K562 (cell line): ENCODE data around the gene OPCML.

Experiments
- EP300 ChIP-seq: IDR thresholded peaks from 2 replicates; pipeline ENCODE4 v1.6.1; 2012; ENCODE audit warnings: low read length, improper control_type of control experiment
- HDAC3 ChIP-seq: fragments of 450-650 bp; IDR thresholded peaks from 2 replicates; pipeline ENCODE4 v1.6.1; 2018; ENCODE audit warnings: borderline replicate concordance, mild to moderate bottlenecking, moderate library complexity; ENCODE audit not compliant: partially characterized antibody
- HMG20B ChIP-seq: fragments of 250-450 bp; sonication (Bioruptor Pico); IDR thresholded peaks from 2 replicates; pipeline ENCODE4 v1.5.0; 2021; ENCODE audit warnings: mild to moderate bottlenecking
- MCM3 ChIP-seq: fragments of 450-650 bp; IDR thresholded peaks from 2 replicates; pipeline ENCODE4 v1.6.1; 2016
- MTA3 ChIP-seq: fragments of 450-650 bp; formaldehyde crosslinking; IDR thresholded peaks from 2 replicates; pipeline ENCODE4 v1.6.1; 2017; ENCODE audit warnings: mild to moderate bottlenecking, borderline replicate concordance
- PHF8 ChIP-seq: fragments of 200-600 bp; sonication (generic); IDR thresholded peaks from 2 replicates; pipeline ENCODE4 v1.6.1; 2012; ENCODE audit warnings: mixed run types, mild to moderate bottlenecking, inconsistent platforms, low read length, moderate library complexity, borderline replicate concordance
- SRF ChIP-seq, 2 experiments: fragments of 250-450, 450-650 bp in 1 of 2; sonication (Bioruptor Pico) in 1 of 2; sonication (generic) in 1 of 2; formaldehyde crosslinking; IDR thresholded peaks; 2 replicates each; pipeline versions ENCODE4 v1.5.0 to v1.5.1; 2020 to 2022; ENCODE audit warnings: mild to moderate bottlenecking in 1 of 2, missing genetic modification reagents in 1 of 2
- TF ChIP-seq, protein P1 (sequence below), 3 experiments: IDR thresholded peaks in 2 of 3; conservative IDR thresholded peaks in 1 of 3; 2 replicates each; pipeline ENCODE4 v1.5.1; 2011 to 2012; ENCODE audit warnings: low read length in 3 of 3, mild to moderate bottlenecking in 3 of 3, control low read depth in 2 of 3, improper control_type of control experiment in 1 of 3, inconsistent platforms in 1 of 3, low read depth in 1 of 3, mixed read lengths in 1 of 3, moderate library complexity in 1 of 3; ENCODE audit not compliant: insufficient read depth in 2 of 3

DNA sequence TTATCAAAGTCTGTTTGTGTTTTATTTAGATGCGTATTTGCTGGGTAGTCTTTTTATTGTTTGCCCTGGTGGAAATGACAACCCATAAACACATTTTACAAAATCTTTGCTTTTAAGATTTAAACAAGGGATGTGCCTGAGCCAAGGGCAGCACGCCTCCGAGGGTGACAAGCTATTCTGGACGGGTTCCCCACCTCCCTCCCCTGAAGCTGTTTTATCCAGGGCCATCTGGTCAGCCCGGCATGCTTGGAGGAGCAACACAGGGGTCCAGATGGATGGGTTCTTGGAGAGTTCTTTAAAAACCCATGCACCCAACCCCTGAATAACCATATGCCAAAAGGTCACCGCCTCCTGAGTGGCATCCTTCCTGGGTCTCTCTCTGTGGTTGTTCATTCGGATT is 408.9 kb downstream of the OPCML start:
- TF ChIP-seq HDAC3 (no peak), HMG20B (CRISPR knock-in tag) (no peak), MTA3 (no peak), SRF (CRISPR knock-in tag; IDR thresholded peaks at IDR 0.05) (no peak), EP300 (no peak), PHF8 (no peak), MCM3 (no peak)
- TF ChIP-seq, protein P1, sequence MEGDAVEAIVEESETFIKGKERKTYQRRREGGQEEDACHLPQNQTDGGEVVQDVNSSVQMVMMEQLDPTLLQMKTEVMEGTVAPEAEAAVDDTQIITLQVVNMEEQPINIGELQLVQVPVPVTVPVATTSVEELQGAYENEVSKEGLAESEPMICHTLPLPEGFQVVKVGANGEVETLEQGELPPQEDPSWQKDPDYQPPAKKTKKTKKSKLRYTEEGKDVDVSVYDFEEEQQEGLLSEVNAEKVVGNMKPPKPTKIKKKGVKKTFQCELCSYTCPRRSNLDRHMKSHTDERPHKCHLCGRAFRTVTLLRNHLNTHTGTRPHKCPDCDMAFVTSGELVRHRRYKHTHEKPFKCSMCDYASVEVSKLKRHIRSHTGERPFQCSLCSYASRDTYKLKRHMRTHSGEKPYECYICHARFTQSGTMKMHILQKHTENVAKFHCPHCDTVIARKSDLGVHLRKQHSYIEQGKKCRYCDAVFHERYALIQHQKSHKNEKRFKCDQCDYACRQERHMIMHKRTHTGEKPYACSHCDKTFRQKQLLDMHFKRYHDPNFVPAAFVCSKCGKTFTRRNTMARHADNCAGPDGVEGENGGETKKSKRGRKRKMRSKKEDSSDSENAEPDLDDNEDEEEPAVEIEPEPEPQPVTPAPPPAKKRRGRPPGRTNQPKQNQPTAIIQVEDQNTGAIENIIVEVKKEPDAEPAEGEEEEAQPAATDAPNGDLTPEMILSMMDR (IDR thresholded peaks at IDR 0.05 in 2 of 3, conservative IDR thresholded peaks at IDR 0.05 in 1 of 3; ENCODE audit: insufficient read depth in 2 of 3, low read depth in 1 of 3, low read length in 3 of 3), result no peak
